Psoas muscle (tissue), 8 donors: Measurements from ENCODE around the gene TBX3. TPM values are rescaled to one million over a fixed set of nuclear protein-coding genes. Genes with fewer than 3 reads are reported as not detected.
A peak's percentile ranks its signal among the peaks of the same experiment; 100 is the strongest.

ENCODE experiments used
- ATAC-seq, 4 donors: fragments of 200-7000 bp; cut with Tn5 transposase; one replicate each; pipeline ENCODE4 v1.9.1; 2020; ENCODE audit warnings: moderate library complexity in 3 of 4, mild to moderate bottlenecking in 2 of 4
- DNase-seq, 2 donors: peaks; one replicate each; pipeline ENCODE4 v3.0.0-alpha.2; 2020
- H3K27ac ChIP-seq: fragments of 200-600 bp; one replicate; pipeline ENCODE4 v1.8.0; 2022
- H3K27me3 ChIP-seq, 3 donors: fragments of 200-600 bp in 1 of 3; one replicate each; pipeline versions ENCODE4 v1.6.1 to v1.8.0; 2013 to 2022; ENCODE audit warnings: low read length in 2 of 3, mild to moderate bottlenecking in 2 of 3, moderate library complexity in 1 of 3; ENCODE audit not compliant: insufficient read depth in 3 of 3
- H3K36me3 ChIP-seq, 2 donors: fragments of 200-600 bp in 1 of 2; one replicate each; pipeline versions ENCODE4 v1.6.1 to v1.8.0; 2013 to 2022; ENCODE audit warnings: low read depth in 1 of 2, mild to moderate bottlenecking in 1 of 2, moderate library complexity in 1 of 2; ENCODE audit not compliant: insufficient read depth in 1 of 2
- H3K4me1 ChIP-seq: fragments of 200-600 bp; one replicate; pipeline ENCODE4 v1.8.0; 2022
- H3K4me3 ChIP-seq: fragments of 200-600 bp; one replicate; pipeline ENCODE4 v1.8.0; 2022; ENCODE audit warnings: mild to moderate bottlenecking
- H3K9me3 ChIP-seq: fragments of 200-600 bp; one replicate; pipeline ENCODE4 v1.8.0; 2022
- WGBS, 3 donors: extraction: QIAGEN DNeasy Blood & Tissue Kit; methylation state at CpG; one replicate each; pipeline versions ENCODE4 v1.1.6 to v1.1.7; 2013; 5-methylcytosine and 5-hydroxymethylcytosine counted together
- intact Hi-C, 2 donors: fragments of 100-400 bp; cut with DNase I; formaldehyde crosslinking; loops; one replicate each; pipeline versions ENCODE4 v1.11.0 to v1.14.2; 2022
- polyA plus RNA-seq, 3 donors: library from polyadenylated mRNA; stranded (reverse); fragments of 200-250 nt; gene quantifications; one replicate each; pipeline ENCODE4 v1.2.3, GENCODE V29; 2013
- total RNA-seq, 4 donors: library from RNA; stranded (reverse); fragmentation: NEBNext Ultra II Directional in 2 of 4; extraction: Animal tissue kit (Norgen Biotek cat#: 25700) in 2 of 4; gene quantifications; one replicate each; pipeline versions ENCODE4 v1.2.1 to v1.2.4, GENCODE V29; 2021 to 2023
- TF ChIP-seq, protein P1 (sequence below): fragments of 200-600 bp; IDR thresholded peaks from one replicate; pipeline ENCODE4 v1.8.0; 2022; ENCODE audit warnings: antibody characterized with exemption
- donor health status: healthy with polysubstance abuse.
- donor health status: DM: no; HTN: no; CAD: no; lungs with moderate emphysema.
- donor health status: Bipolar disorder and iron deficiency.
- donor health status: healthy.
- donor health status: DM: yes; HTN: yes; CAD: no.
- donor health status: DM: no; HTN: no; CAD: no.
- donor health status: DM: no; HTN: no; CAD: no.
- donor health status: DM: yes; HTN: yes; CAD: no.

The TBX3 gene
- total and polyA plus RNA-seq, 7 donors: 5.0 to 50.8 (median 15.3) TPM

DNA sequence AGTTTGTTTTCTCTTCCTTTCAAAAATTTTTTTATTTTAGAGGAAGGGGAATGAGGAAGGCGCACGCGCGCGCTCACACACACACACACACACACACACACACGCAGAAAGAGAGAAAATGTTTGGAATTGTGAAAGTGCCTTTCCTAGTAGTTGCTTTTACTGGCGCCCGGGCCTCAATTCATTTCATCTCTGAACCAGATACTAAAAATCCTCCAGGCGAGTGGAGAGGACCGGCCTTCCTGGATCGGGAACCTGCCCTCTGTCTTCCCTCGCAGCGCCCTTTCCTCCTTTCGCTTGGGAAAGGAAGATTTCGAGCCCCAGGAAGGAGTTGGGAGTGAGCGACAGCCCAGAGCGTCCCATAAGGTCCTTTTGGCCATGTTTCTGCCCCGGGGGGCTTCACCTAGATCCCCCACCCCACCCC is 7.8 kb upstream of the TBX3 start:
- DNase-seq (no peak), ATAC-seq (no peak)
- TF ChIP-seq, protein P1, sequence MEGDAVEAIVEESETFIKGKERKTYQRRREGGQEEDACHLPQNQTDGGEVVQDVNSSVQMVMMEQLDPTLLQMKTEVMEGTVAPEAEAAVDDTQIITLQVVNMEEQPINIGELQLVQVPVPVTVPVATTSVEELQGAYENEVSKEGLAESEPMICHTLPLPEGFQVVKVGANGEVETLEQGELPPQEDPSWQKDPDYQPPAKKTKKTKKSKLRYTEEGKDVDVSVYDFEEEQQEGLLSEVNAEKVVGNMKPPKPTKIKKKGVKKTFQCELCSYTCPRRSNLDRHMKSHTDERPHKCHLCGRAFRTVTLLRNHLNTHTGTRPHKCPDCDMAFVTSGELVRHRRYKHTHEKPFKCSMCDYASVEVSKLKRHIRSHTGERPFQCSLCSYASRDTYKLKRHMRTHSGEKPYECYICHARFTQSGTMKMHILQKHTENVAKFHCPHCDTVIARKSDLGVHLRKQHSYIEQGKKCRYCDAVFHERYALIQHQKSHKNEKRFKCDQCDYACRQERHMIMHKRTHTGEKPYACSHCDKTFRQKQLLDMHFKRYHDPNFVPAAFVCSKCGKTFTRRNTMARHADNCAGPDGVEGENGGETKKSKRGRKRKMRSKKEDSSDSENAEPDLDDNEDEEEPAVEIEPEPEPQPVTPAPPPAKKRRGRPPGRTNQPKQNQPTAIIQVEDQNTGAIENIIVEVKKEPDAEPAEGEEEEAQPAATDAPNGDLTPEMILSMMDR: no peak
- no peaks in the 10 kb centered on the region for H3K9me3 ChIP-seq
- no peaks in the 10 kb centered on the region for H3K36me3 ChIP-seq
- WGBS, 3 donors: 64 to 83% (median 81%) methylated on average over 18 of the region's 18 CpGs
- H3K4me1 ChIP-seq: no peaks in the 10 kb centered on the region
- intact Hi-C loops: no loop called here
- H3K4me3 ChIP-seq: no peak overlapping the region
- H3K27me3 ChIP-seq: peaks cover 0 to 97% (median 32%) of the 10 kb centered on the region in 3 donors
- H3K27ac ChIP-seq: no peak overlapping the region

- Histone ChIP-seq H3K4me3 (no peak overlapping the region), H3K4me1 (no peaks in the 10 kb centered on the region), H3K27me3 (peaks cover 0 to 97% (median 29%) of the 10 kb centered on the region in 3 donors), H3K36me3 (no peaks in the 10 kb centered on the region), H3K9me3 (no peaks in the 10 kb centered on the region), H3K27ac (no peak overlapping the region)
- WGBS, 3 donors: 82 to 91% (median 86%) methylated on average over 6 of the region's 6 CpGs
- intact Hi-C loops: no loop called here
- ATAC-seq (peak in 1 of 4 donors; percentile 46), DNase-seq (no peak)
- TF ChIP-seq, protein P1: no peak
These were observed 7.2 kb upstream of the TBX3 start for GRCh38 chr12:114691196-114691595.

- no peak for ATAC-seq
- Histone ChIP-seq H3K27ac (no peak overlapping the region), H3K36me3 (no peaks in the 10 kb centered on the region), H3K4me3 (no peak overlapping the region), H3K4me1 (peaks cover 1% of the 10 kb centered on the region), H3K9me3 (no peaks in the 10 kb centered on the region), H3K27me3 (peaks cover 0 to 95% (median 29%) of the 10 kb centered on the region in 3 donors)
- DNase-seq: no peak
- TF ChIP-seq, protein P1: no peak
- WGBS, 3 donors: 72 to 85% (median 79%) methylated on average over 8 of the region's 8 CpGs
- intact Hi-C loops: no loop called here
These were observed 6.5 kb upstream of the TBX3 start for GRCh38 chr12:114690267-114691135.

DNA sequence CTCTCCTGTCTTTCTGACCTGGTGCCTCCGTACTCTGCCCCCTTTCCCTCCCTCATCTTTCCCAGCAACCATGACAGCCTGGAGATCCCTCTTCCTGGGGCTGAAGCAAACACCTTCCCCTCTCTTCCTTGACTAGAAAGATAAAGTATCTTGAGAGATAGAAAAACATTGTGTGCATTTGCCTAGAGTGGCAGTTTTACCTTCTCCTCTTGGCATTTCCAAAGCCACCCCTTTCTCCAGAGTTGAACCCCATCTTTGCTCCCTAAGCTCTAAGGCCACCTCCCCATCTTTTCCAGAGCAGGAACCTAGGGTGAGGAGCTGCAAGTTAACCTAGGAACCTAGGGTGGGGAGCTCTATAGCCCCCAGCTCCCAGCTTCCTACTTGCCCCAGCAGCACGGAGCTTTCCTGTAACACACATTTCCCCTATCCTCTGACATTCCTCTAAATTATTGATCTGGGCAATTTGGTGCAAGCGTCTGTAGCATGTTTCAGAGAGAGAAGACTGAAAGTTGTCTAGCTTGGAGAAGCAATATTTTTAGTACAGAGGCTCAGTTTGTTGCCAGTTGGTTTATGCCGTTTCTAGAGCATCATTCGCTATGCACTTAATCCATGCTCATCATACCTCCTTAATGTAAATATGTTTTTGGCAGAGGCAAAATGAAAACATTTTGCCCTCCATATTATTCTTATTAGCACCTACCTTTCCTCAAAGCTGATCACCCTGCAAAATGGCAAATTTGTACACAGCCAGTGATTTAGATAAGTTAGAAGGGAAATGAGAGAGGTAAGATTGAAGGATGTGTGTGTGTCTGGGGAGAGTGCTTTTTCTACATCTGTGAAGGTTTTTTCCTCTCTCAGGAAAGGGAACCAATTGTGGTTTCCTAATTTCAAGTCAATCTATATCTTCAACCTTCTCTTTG is 5.4 kb upstream of the TBX3 start:
- H3K27me3 ChIP-seq: peaks cover 0 to 83% (median 21%) of the 10 kb centered on the region in 3 donors
- 56 to 67% (median 61%) methylated on average over 5 of the region's 5 CpGs for WGBS, 3 donors
- peaks cover 9% of the 10 kb centered on the region for H3K4me1 ChIP-seq
- intact Hi-C loops: loop anchor here in 1 of 2 donors (10.0 kb wide), 1 partner anchor 535 kb away; no protein-coding TSS in a partner anchor
- no peak overlapping the region for H3K4me3 ChIP-seq
- no peaks in the 10 kb centered on the region for H3K36me3 ChIP-seq
- no peak for ATAC-seq
- no peak for DNase-seq
- TF ChIP-seq, protein P1: no peak
- H3K27ac ChIP-seq: no peak overlapping the region
- H3K9me3 ChIP-seq: no peaks in the 10 kb centered on the region
